ENCODE data around the gene C16orf78. TPM values are rescaled to one million over a fixed set of nuclear protein-coding genes. Genes with fewer than 3 reads are reported as not detected.
"Not testable (repeated sequence)": the region's sequence is repeated elsewhere in the genome, so short reads cannot be mapped to it uniquely, and the experiment has no call there.

Gene C16orf78
- total RNA-seq, 1 experiment from 2014 or later = not detected

DNA sequence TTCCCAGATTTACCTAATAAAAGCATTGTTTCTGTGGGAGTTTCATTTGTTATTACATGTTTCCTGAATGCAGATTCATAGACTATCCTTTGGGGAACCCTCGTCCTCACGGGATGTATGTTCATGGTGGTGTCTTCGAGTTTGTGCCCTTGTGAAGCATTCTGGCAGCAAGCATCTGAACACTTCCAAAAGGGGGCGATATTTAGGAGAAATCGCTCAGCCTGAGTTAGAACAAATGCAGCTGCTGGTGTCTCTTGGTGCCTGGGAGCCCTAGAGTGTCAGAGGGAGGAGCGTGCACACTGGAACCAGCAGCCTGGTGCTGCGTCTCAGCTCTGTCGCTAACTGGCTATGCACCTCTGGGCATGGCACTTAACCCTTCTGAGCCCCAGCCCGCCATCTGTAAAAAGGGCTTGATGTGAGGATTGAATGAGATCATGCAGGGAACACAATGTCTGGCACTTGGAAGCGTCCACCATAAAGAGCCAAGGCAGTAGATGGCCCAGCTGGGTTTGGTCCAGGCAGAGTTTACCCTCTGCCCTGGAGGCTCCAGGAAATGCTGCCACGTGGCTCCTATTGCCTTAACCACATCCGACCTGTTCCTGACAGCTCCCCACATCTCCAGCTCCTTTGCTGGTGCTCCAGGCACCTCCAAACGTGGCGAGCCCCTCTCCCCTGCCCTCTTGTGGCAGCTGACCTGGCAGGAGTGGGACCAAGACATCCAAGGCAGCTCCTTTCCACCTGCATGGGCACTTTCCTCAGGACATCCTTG, 25.0 kb upstream of the C16orf78 start:
- DNase-seq (ENCODE audit: low spot score) = peak; percentile 71
- in situ Hi-C loops (cut with HindIII; ENCODE audit: low sequenced_read_pairs) = no loop called here

DNA sequence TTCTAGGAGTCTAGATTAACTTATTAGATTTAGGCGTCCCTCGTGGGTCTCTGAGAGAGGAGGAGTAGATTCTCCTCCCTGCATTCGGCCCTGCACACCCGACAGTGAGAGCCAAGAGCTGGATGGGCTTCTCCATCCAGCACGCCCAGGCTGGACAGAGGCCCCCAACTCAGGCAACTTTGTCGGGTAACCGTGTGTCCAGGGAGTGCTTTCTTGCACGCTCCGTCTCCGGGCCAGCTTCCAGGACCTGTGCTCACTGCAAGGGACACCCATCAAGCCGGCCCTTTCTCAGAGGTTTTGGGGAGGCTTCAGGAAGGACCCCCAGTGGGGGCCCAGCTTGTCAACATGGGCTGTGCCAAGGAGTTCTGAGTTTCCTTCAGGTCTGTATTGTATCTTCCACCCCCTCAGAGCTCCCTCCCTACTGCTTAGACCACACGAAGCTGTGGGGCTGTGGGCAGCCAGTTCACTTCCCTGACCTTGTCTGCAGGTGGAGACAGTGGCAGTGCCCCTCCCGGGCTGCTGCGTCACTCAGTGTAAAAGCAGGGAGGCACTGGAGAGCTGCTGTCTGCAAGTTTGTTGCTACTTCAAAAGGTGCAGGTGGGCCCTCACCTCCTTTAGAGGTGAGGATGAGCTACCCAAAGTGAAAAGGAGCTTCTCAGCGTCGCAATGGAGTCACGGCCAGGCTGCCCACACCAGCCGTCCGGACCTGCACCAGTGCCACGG, 24.0 kb upstream of the C16orf78 start:
- in situ Hi-C loops (cut with HindIII; ENCODE audit: low sequenced_read_pairs) = no loop called here

DNA sequence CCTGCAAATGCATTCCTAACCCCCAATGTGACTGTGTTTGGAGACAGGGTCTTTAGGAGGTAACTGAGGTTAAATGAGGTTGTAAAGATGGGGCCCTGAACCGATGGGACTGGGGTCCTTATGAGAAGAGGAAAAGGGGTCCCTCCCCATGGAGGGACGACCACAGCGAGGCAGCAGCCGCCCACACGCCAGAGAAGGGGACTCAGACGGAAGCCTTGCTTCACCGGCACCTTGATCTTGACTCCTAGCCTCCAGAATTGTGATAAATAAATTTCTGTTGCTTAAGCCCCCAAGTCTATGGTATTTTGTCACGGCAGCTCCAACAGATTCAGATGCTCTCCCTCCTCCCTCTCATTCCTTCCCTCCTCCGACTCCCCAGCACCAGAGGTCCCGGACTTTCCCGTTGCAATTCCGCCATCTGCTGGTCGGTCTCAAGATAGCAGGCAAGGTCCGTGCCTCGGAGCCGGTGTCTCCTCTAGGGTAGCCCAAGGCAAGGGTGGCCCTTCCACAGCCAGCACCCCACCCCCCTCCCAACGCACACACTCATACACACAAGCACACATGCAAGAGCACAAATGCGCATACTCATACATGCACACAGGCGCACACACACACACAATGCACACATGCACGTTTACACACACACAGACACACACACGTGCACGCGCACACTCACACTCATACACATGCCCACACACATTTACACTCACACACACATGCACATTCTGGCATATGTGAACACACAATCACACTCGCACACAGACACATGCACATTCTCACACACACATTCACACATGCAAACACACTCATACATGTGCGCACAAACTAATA, 23.1 kb upstream of the C16orf78 start:
- in situ Hi-C loops (cut with HindIII; ENCODE audit: low sequenced_read_pairs) = no loop called here
- peak; percentile 90 for DNase-seq (ENCODE audit: low spot score)

More for the DNA sequence above, 24.0 kb upstream of the C16orf78 start:
- peak; percentile 59 for DNase-seq (ENCODE audit: low spot score)

DNA sequence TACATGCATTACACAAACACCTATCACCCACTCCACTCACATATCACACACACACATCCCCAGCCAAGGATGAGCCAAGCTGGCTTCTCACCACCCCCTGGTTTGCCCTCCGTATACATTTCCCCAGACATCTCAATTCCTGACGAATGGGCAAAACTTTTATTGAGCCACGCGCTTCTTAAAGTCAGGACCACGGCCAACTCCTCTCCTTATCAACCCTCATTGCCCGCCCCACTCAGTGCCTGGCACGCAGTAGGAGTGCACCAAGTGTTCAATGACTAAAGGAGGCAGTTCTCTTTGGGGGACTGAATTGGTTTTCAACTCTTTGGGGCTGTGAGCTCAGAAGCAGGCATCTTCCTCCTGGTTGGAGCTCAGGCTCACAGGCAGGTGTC, 22.5 kb upstream of the C16orf78 start:
- DNase-seq (ENCODE audit: low spot score) = no peak
- in situ Hi-C loops (cut with HindIII; ENCODE audit: low sequenced_read_pairs) = no loop called here

DNA sequence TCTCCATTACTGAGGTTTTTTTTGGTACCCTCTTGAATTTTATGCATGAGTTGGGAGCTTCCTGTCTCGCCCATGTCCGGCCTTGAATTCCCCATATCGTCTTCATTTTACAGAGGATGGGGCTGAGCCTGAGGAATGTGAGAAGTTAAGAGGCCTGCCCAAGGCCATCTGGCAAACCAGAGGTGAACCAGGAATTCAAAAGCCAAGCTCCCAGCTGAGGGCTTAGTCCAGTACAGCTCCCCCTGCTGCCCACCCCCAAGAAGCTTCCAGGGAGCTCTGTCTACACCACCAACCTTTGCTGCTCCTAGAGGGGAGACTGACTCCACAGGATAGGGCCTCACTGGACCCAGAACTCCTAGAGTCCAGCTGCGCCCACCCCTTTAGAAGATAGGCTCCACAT, 20.7 kb upstream of the C16orf78 start:
- in situ Hi-C loops (cut with HindIII; ENCODE audit: low sequenced_read_pairs) = no loop called here
- DNase-seq (ENCODE audit: low spot score) = peak; percentile 22

DNA sequence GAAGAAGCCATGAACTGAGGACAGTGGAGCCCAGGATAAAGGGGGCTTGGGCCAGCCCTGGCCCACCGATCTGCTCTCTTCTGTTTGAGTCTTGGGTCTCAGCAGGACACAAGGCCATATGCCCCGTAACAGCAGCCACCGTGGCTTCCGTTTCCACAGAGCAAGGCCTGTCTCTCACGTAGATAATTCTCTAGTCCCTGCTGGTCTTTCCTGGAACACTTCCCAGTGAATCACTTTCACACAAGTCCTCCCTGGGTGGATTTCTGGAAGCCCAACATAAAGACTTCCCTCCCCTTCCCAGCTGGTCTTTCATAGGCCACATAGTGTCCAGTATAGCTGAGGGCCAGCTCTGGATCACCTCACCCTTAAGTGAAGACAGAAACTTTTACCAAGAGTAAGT, 19.9 kb upstream of the C16orf78 start:
- DNase-seq (ENCODE audit: low spot score) = peak; percentile 81
- in situ Hi-C loops (cut with HindIII; ENCODE audit: low sequenced_read_pairs) = no loop called here

DNA sequence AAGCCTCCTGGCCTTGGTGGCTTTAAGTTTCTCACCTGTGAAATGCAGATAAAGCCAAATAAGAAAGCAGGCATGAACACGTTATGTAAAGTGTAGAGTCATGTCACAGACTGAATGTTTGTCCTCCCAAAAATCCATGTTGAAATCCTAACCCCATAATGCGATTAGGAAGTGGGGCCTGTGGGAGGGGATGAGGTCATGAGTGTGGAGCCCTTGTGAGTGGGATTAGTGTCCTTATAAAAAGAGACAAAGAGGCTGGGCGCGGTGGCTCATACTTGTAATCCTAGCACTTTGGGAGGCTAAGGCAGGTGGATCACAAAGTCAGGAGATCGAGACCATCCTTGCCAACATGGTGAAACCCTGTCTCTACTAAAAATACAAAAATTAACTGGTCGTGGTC, 19.5 kb upstream of the C16orf78 start:
- in situ Hi-C loops (cut with HindIII; ENCODE audit: low sequenced_read_pairs) = no loop called here
- DNase-seq (ENCODE audit: low spot score) = no peak

DNA sequence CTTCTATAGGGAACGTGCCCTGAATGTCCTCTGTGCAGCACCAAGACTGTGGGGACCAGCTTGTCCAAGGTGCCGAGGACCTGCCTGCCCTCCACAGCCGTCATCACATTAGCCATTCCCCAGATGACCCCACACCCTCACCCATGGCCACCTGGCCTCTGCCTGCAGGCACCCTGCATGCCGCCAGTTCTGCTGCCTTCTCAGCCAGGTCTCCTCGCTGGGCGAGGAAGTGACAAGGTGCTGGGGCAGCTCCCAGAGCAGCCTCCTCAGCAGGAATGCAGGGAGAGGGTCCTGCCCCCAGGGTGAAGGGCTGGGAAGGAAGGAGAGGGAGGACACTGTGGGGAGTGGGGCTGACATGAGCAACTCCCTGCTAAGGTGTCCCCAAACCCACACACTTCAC, 18.6 kb upstream of the C16orf78 start:
- in situ Hi-C loops (cut with HindIII; ENCODE audit: low sequenced_read_pairs) = no loop called here
- no peak for DNase-seq (ENCODE audit: low spot score)

DNA sequence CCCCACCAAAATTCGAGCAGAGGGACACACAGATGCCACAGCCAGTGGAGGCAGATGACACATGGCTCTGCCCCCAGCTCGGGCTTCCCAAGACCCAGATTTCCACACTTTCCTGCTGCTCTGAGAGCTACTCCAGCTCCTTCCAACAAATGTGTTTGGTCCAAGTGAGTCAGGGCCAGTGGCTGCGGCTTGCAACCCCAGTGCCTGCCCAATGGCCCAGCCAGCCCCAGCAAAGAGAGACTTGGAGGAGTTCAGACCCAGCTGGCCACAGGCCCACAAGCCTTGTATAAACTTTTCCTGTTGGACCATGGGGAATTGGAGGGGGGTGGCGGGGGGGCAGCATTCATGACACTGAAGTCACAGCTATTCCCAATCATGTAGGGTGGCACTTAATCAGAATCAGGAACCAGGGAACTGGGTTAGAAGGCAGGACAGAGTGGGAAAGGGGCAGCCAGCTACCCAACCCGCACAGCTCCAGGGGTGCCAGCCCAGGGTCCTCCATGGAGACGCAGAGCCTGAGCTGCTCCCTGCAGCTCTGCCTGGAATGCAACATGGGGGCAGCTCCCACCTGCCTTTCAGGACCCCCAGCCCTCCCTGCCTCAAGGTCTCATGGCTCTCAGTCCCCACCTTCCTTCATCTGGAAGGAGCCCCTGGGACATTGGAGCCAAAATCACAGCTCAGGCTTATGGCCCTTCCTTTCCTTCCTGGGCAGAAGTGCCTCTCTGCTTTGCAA, 17.5 kb upstream of the C16orf78 start:
- in situ Hi-C loops (cut with HindIII; ENCODE audit: low sequenced_read_pairs) = no loop called here
- no peak for DNase-seq (ENCODE audit: low spot score)

DNA sequence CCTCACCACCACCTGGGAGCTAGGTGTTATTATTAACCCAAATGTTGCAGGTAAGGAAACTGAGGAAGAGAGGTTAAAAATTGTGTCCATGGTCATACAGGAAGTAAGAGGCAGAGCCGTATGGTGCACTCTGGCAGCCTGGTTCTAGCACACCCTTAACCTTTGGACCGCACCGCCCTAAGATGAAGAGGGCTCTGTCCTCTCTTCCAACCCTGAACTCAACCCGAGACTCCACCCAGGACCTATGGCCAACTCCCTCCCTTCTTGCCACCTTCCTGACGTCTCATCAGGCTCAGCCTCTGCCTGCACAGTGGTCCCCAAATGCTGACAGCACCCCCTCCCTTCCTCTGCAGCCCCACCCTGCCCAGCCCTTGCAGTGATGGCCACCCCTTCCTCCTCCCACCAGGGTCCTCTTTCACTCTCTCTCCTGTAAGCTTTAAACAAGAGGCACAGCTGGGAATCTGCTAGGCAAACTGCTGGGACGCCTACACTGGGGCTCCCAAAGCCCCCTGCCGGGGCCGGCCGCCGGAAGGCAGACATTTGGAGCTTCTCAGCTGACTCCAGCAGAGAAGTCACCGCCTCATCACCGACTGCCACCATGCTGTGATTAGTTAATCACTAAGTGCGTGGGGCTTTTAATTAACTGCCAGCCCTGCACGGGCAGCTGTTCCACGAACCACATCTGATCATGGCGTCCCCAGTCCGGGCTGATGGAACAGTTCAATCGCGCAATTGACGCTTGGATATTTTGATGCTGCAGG, 16.7 kb upstream of the C16orf78 start:
- in situ Hi-C loops (cut with HindIII; ENCODE audit: low sequenced_read_pairs) = no loop called here
- DNase-seq (ENCODE audit: low spot score) = no peak

DNA sequence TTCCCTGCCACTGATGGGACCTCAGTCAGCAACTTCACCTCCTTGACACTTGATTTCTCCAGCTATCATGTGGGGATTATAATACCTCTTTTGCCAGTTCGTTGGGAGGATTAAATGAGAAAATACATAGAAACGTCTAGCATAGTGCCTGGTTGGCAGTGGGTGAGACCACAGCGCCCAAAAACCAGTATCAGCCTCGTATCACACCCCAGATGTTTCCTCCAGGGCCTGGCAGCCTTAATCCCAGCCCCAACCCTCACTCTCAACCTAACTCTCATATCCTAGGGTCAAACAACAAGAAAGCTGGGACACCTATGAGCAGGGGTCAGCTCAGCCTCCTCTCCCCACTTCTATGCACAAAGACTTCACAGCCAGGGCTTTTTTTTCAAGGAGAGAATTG, 14.0 kb upstream of the C16orf78 start:
- in situ Hi-C loops (cut with HindIII; ENCODE audit: low sequenced_read_pairs) = no loop called here
- DNase-seq (ENCODE audit: low spot score) = no peak

DNA sequence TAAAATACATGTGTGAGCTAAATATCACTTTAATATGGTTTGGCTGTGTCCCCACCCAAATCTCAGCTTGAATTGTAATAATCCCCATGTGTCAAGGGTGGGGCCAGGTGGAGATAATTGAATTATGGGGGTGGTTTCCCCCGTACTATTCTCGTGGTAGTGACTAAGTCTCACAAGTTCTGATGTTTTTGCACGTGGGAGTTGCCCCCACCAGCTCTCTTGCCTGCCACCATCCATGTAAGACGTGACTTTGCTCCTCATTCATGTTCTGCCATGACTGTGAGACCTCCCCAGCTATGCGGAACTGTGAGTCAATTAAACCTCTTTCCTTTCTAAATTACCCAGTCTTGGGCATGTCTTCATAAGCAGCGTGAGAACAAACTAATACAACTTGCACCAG, 11.9 kb upstream of the C16orf78 start:
- DNase-seq (ENCODE audit: low spot score); in situ Hi-C loops (cut with HindIII; ENCODE audit: low sequenced_read_pairs): not testable (repeated sequence)

DNA sequence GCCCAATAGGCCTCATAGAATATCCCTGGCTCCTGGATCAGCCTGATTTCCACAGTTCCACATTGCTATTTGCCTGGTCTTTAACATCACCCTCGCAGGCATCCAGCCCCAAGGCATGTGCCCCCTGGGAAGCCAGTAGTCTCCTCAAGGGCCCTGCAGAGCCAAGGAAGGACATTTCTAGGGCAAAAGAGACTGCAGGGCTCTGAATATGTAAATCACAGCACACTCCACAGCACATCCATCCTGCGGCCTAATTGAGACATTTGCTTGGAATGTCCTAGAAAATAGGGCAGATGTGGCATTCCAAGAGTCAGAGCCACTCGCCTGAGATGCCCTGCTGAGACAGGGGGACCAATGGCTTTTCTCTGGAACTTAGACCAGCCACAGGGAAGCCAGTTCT, 11.4 kb upstream of the C16orf78 start:
- no peak for DNase-seq (ENCODE audit: low spot score)
- in situ Hi-C loops (cut with HindIII; ENCODE audit: low sequenced_read_pairs) = no loop called here

DNA sequence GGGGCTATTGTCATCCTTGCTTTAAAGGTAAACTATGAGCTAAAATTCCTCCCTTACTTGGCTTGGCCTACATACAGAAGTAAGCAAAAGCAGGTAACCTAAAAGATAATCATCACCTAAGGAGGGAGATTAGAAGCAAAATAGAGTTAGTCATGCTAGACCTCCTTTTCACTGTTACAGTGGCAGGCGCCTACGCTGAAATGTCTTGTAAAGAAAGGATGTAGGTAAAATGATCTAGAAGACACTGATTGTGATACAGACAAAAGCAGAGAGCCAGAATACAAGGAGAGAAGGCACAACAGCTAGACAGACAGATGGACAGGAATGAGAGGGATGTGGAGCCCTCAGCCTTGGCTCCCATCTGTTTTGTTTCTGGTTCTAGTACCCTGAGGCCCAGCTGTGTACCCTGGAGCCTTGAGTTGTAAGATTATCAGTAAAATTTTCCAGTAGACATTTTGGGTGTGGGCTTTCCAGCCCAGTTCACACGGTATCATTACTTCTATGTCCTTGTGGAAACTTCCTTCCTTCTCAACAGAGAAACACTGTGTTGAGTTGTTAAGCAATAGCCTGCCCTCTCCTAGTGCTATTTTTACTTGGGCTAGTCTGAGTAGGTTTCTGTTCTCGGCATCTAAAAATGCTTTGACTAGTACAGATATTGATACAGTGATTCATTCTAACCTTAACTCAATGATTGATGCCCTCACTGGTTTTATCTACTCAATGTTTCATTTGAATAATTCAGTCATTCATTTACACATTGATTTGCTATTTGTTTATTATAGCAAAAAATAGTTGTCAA, 7.7 kb upstream of the C16orf78 start:
- no peak for DNase-seq (ENCODE audit: low spot score)
- in situ Hi-C loops (cut with HindIII; ENCODE audit: low sequenced_read_pairs) = no loop called here

DNA sequence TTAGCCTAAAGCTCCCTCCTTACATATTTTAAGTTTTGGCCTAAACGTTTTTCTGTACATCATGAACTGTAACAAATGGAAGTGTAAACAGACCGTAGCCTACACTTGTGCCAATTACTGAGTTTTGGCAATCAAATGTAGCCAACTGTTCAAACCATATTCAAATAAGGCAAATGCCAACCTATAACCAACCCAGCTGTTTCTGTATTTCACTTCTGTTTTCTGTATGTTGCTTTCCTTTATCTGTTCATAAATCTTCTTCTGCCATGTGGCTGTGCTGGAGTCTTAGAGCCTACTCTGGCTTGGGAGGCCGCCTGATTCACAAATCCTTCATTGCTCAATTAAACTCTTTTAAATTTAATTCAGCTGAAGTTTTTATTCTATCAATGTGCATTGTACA, 6.9 kb upstream of the C16orf78 start:
- no peak for DNase-seq (ENCODE audit: low spot score)
- in situ Hi-C loops (cut with HindIII; ENCODE audit: low sequenced_read_pairs) = no loop called here

DNA sequence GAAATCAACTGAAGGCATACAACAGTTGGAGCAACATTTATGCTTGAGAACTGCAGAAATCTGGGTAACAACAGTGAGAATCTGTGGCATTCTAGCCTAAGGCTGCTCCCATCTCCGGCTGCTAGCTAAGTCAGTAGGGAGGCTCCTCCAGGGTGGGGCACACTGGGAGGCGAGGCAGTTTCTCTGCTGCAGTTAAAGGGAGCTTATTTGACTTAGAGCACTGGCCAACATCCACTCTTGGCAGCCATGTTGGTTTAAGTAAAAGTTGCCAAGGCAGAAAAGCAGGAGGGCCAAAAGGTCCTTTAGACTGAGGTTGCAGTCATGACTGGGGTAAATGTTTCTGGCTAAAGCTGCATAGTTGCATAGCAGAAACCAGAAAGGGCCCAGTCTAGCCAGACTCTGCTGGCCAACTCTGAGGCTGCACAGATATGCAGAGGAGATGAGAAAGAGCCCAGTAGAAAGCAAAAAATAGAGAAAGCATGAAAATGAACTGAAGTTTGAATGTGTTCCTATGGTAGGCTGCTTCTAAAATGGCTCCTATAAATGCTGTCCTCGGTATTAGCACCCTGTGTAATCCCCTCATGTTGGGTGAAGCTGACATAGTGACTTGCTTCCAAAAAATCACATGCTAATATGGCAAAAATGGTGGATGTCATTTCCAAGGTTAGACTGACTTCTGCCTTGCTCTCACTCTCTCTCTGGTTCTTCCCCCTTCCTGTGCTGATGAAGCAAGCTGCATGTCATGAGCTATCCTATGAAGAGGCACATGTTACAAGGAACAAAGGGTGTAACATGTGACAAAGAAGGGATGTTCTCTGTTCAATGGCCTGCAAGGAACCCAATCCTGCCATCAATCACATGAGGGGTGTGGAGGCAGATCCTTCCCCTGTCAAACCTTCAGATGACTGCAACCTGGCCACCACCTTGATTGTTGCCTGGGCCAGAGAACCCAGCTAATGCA, 3.7 kb upstream of the C16orf78 start:
- DNase-seq (ENCODE audit: low spot score) = no peak
- in situ Hi-C loops (cut with HindIII; ENCODE audit: low sequenced_read_pairs) = no loop called here

DNA sequence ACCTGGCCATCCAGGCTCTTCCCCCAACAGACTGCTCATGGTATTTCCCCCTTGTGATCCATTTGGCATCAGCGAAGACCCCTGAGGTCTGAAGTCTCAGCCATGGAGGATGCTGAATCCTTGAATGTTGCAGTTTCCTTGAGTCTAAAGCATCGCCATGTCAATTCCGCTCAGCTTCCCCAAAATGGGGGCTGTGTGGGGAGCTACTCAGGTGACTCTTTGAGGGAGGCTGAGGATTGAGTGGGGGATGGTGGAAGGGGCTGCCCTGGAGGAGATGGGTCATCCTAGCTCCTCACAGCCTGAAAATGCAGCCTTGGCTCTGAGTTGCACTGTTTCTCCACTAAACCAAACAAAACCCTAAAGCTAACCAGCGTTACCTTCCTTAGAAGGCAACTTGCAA, 2.6 kb downstream of the C16orf78 start:
- no peak for DNase-seq (ENCODE audit: low spot score)
- in situ Hi-C loops (cut with HindIII; ENCODE audit: low sequenced_read_pairs) = no loop called here

Measured in G401 (cell line).